ENCODE measurements around the gene SEMA5B. TPM values are rescaled to one million over a fixed set of nuclear protein-coding genes. Genes with fewer than 3 reads are reported as not detected.

The SEMA5B gene
- polyA plus RNA-seq, 1 donor from 2014 or later, result 7.0 TPM

DNA sequence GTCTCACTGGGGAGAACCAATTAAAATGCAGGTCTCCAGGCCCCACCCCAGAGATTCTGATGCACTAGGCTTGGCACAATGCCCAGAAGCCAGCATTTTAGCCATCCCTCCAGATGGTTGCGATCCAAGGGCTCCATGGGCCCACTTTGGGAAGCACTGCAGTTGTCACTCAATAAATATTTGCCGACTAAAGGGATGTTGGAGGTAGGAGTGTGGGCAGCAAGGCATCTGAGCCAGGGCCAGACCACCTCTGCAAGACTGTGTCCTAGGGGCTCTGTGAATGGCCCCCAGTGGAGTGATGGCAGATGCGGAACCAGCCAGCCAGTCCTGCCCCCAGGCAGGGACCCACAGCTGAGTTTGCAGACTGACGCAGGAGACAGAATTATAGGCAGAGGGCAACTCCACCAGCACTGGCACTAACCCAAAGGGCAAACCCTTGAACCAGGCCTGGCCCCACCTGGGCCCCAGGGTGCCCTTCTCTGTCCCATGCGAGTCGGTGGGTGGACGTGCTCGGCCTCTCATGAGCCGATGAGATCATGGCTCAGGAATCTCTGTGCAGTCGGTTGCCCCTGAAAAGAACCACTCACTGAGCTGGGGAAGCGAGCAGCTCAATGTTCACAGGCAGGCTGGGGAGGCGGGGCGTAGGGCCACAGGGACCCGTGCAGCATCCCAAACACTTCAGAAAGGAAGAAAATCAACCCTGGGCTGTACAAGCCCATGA is 49.7 kb downstream of the SEMA5B start:
- no peak overlapping the region for H3K27ac ChIP-seq (ENCODE audit: low read length)

DNA sequence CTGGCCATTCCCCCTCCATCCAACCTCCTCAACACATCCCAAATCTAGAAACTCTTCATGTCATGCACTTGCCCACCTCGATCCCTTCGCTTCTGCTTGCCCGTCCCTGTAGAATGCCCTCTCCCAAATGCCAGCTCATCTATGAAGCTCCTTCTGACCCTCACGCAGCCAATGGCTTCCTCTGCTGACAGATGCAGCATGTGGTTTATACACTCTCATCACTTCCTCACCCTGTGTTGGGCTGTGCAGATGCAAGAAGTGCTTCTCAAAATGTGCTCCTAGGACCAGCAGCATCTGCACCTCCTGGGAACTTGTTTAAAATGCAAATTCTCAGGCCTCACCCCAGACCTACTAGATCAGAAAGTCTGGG is 51.7 kb downstream of the SEMA5B start:
- H3F3A ChIP-seq (ENCODE audit: insufficient read depth, low read length, poor library complexity, severe bottlenecking), result no peaks in the 10 kb centered on the region
- no peaks in the 10 kb centered on the region for H3K79me2 ChIP-seq (replicated peaks; ENCODE audit: insufficient read depth, low read length)
- no peaks in the 10 kb centered on the region for H3K9me3 ChIP-seq (ENCODE audit: low read length)
- H3K9me2 ChIP-seq (ENCODE audit: insufficient read depth, low read length), result no peaks in the 10 kb centered on the region
- no peak overlapping the region for H3K4me3 ChIP-seq (ENCODE audit: low read length)
- no peak overlapping the region for H3K9ac ChIP-seq (ENCODE audit: low read length)
- H3K4me2 ChIP-seq (ENCODE audit: low read length), result no peak overlapping the region
- H2AFZ ChIP-seq (ENCODE audit: low read depth, low read length), result no peak overlapping the region
- no peak overlapping the region for H3K27ac ChIP-seq (ENCODE audit: low read length)
- no peaks in the 10 kb centered on the region for H3K27me3 ChIP-seq (ENCODE audit: insufficient read depth, low read depth, low read length)
- no peaks in the 10 kb centered on the region for H3K36me3 ChIP-seq (ENCODE audit: insufficient read depth, low read length)
- H4K20me1 ChIP-seq (ENCODE audit: insufficient read depth), result no peaks in the 10 kb centered on the region
- TF ChIP-seq RAD21 (conservative IDR thresholded peaks at IDR 0.05) (no peak), TAF1 (IDR thresholded peaks at IDR 0.05; ENCODE audit: low read depth) (no peak), EZH2 (IDR thresholded peaks at IDR 0.05; ENCODE audit: borderline replicate concordance, insufficient read depth, low read length, poor library complexity, severe bottlenecking) (no peak), EP300 (conservative IDR thresholded peaks at IDR 0.05; ENCODE audit: poor library complexity, severe bottlenecking) (no peak)

More for the DNA sequence above, 49.7 kb downstream of the SEMA5B start:
- Histone ChIP-seq H3F3A (ENCODE audit: insufficient read depth, low read length, poor library complexity, severe bottlenecking) (no peaks in the 10 kb centered on the region), H3K36me3 (ENCODE audit: insufficient read depth, low read length) (no peaks in the 10 kb centered on the region), H3K9me2 (ENCODE audit: insufficient read depth, low read length) (no peaks in the 10 kb centered on the region), H3K9ac (ENCODE audit: low read length) (no peak overlapping the region), H2AFZ (ENCODE audit: low read depth, low read length) (no peak overlapping the region), H3K9me3 (ENCODE audit: low read length) (no peaks in the 10 kb centered on the region), H3K4me2 (ENCODE audit: low read length) (no peak overlapping the region), H3K4me3 (ENCODE audit: low read length) (no peak overlapping the region), H3K27me3 (ENCODE audit: insufficient read depth, low read depth, low read length) (no peaks in the 10 kb centered on the region), H3K79me2 (replicated peaks; ENCODE audit: insufficient read depth, low read length) (no peaks in the 10 kb centered on the region), H4K20me1 (ENCODE audit: insufficient read depth) (no peaks in the 10 kb centered on the region)
- TF ChIP-seq RAD21 (conservative IDR thresholded peaks at IDR 0.05) (no peak), EZH2 (IDR thresholded peaks at IDR 0.05; ENCODE audit: borderline replicate concordance, insufficient read depth, low read length, poor library complexity, severe bottlenecking) (no peak), EP300 (conservative IDR thresholded peaks at IDR 0.05; ENCODE audit: poor library complexity, severe bottlenecking) (no peak), MXI1 (conservative IDR thresholded peaks at IDR 0.05; ENCODE audit: poor library complexity, severe bottlenecking) (no peak), POLR2AphosphoS5 (IDR thresholded peaks at IDR 0.05) (no peak)
- TF ChIP-seq, protein P1, sequence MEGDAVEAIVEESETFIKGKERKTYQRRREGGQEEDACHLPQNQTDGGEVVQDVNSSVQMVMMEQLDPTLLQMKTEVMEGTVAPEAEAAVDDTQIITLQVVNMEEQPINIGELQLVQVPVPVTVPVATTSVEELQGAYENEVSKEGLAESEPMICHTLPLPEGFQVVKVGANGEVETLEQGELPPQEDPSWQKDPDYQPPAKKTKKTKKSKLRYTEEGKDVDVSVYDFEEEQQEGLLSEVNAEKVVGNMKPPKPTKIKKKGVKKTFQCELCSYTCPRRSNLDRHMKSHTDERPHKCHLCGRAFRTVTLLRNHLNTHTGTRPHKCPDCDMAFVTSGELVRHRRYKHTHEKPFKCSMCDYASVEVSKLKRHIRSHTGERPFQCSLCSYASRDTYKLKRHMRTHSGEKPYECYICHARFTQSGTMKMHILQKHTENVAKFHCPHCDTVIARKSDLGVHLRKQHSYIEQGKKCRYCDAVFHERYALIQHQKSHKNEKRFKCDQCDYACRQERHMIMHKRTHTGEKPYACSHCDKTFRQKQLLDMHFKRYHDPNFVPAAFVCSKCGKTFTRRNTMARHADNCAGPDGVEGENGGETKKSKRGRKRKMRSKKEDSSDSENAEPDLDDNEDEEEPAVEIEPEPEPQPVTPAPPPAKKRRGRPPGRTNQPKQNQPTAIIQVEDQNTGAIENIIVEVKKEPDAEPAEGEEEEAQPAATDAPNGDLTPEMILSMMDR (IDR thresholded peaks at IDR 0.05; ENCODE audit: poor library complexity, severe bottlenecking), result no peak
- TF ChIP-seq, protein P2, sequence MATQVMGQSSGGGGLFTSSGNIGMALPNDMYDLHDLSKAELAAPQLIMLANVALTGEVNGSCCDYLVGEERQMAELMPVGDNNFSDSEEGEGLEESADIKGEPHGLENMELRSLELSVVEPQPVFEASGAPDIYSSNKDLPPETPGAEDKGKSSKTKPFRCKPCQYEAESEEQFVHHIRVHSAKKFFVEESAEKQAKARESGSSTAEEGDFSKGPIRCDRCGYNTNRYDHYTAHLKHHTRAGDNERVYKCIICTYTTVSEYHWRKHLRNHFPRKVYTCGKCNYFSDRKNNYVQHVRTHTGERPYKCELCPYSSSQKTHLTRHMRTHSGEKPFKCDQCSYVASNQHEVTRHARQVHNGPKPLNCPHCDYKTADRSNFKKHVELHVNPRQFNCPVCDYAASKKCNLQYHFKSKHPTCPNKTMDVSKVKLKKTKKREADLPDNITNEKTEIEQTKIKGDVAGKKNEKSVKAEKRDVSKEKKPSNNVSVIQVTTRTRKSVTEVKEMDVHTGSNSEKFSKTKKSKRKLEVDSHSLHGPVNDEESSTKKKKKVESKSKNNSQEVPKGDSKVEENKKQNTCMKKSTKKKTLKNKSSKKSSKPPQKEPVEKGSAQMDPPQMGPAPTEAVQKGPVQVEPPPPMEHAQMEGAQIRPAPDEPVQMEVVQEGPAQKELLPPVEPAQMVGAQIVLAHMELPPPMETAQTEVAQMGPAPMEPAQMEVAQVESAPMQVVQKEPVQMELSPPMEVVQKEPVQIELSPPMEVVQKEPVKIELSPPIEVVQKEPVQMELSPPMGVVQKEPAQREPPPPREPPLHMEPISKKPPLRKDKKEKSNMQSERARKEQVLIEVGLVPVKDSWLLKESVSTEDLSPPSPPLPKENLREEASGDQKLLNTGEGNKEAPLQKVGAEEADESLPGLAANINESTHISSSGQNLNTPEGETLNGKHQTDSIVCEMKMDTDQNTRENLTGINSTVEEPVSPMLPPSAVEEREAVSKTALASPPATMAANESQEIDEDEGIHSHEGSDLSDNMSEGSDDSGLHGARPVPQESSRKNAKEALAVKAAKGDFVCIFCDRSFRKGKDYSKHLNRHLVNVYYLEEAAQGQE (IDR thresholded peaks at IDR 0.05; ENCODE audit: borderline replicate concordance), result no peak
